HL-60/S4 treated with retinoic acid at 250 ng/mL for 4 days and 3 days (cell line): Measurements from ENCODE around the gene GRPR.
"Not testable (repeated sequence)": the region's sequence is repeated elsewhere in the genome, so short reads cannot be mapped to it uniquely, and the experiment has no call there.

Experiments
- in situ Hi-C: fragments of 300-500 bp; cut with MboI; formaldehyde crosslinking; loops from 2 replicates; pipeline ENCODE4 v1.7.0; 2022; ENCODE audit warnings: low sequenced_read_pairs

The GRPR gene

DNA sequence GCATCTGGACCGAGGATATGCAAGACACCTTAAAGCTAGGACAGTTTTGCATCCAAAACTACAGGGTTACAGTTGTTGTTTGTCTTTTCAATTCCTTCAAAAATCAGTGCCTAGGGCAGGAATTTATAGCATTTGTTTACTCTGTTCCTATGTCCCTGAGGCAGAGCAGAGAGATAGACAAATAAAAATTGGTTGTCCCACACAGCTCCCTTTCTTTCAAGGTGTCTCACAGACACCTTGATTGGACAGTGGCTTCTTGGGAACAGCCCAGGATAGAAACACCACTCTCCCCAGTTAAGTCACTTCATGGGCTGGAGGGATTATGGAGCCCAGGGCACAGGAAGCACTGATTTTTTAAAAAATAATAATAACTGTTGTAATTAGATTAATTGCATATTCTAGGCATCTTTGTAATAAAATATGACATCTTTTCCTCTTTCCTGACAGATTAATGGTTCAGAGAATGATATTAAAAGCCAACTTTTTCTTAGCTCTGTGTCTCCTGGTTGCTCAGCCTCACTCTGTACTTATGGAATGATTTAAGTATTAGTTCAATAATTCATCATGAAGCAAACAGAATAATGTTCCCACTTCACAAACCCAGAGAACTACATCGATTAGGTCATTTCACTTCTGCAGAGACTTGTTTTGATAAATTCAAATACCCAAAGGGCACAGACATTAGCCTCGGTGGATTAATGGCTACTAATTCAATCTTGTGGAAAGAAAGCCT is 52.1 kb downstream of the GRPR start:
- in situ Hi-C loops: no loop called here

- in situ Hi-C loops: no loop called here
Measured at GRCh38 chrX:16177260-16177659, 53.9 kb downstream of the GRPR start.

- in situ Hi-C loops: not testable (repeated sequence)
Measured at GRCh38 chrX:16183843-16184242, 60.5 kb downstream of the GRPR start.

DNA sequence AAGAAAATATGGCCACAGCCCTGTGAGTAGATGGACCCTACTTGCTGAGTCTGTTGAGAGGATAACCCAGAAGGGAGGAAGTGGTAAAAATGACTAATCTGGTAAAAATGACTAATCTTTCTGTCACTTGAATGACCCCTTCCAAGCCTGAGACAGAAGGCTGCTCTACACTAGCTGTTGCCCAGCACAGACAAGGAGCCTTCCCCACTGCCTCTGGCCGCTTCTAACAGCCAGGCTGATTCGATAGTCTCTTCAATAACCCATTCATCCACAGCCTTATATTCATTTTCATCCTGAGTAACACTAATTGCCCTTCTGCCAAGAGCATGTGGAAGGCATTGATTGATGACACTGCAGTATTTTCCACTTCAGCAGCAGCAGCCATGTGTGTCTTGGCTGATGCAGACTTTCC is 62.4 kb downstream of the GRPR start:
- in situ Hi-C loops: no loop called here

DNA sequence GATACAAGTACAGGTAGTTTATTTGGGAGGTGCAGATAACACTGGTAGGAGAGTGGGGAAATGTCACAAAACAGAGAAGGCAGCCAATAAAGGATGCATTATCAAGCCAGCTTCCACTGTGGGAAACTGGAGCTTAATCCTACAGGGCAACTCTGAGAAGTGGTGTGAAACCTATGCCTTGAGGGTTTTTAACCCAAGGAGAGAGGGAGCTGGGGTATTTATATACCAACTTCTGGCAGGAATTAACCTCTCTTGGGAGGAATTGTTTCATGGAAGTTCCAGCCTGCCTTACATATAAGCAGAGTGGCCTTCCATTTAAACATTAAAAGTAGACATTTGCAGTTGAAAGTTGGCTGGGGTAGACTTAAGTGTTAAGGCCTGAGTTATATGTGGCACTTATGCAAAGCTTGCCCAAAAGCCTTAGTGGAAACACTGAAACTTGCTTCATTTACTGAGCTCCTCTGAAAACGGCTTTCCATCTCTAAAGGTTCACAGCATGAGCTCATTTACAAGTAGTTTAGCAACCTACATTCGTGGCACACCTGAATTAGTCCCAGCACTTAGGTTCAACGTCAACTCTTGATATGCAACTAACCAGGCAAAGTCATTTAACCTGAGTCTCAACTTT is 63.1 kb downstream of the GRPR start:
- in situ Hi-C loops: no loop called here

- in situ Hi-C loops: no loop called here
Measured at GRCh38 chrX:16187024-16187760, 63.8 kb downstream of the GRPR start.

GRCh38 chrX:16188687-16189086 is 65.3 kb downstream of the GRPR start:
- in situ Hi-C loops: no loop called here

GRCh38 chrX:16191605-16192004 is 68.2 kb downstream of the GRPR start:
- in situ Hi-C loops: no loop called here

- in situ Hi-C loops: no loop called here
Measured at GRCh38 chrX:16196829-16197228, 73.5 kb downstream of the GRPR start.

DNA sequence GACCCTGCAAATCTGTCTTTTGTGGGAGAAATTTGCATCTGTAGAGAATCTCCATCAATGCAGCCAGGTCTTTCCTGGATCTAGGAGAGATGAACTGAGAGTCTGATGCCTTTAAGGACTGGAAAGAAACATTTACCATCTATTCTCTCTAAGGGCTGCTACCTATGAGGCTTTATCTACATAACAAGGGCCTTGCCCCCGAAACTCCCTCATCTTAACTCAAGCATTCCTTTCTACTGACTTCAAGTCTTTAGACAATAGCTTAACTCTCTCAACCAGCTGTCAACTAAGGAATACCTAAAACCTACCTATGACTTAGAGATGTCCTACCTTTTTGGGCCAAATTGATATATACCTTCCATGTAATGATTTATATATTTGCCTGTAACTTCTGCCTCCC is 76.0 kb downstream of the GRPR start:
- in situ Hi-C loops: no loop called here

- in situ Hi-C loops: no loop called here
Measured at GRCh38 chrX:16202943-16203342, 79.6 kb downstream of the GRPR start.
